GM23338 (cell line): ENCODE results near the gene MAN1A2. TPM values are rescaled to one million over a fixed set of nuclear protein-coding genes. Genes with fewer than 3 reads are reported as not detected.

Experiments used
- ATAC-seq: fragments of 200-7000 bp; cut with Tn5 transposase; 3 replicates; pipeline ENCODE4 v1.9.1; 2020
- DNase-seq: peaks from one replicate; pipeline ENCODE4 v3.0.0-alpha.2; 2015; ENCODE audit warnings: low spot score
- H2AFZ ChIP-seq: fragments of 200-600 bp; sonication (generic); 2 replicates; pipeline ENCODE4 v1.8.0; 2016; ENCODE audit warnings: antibody characterized with exemption, mild to moderate bottlenecking, moderate library complexity
- H3F3A ChIP-seq: fragments of 200-600 bp; sonication (generic); replicated peaks from 2 replicates; pipeline ENCODE4 v1.8.0; 2017; ENCODE audit warnings: antibody characterized with exemption, mixed run types, low read depth
- H3K27ac ChIP-seq: fragments of 200-600 bp; sonication (generic); 2 replicates; pipeline ENCODE4 v1.6.1; 2016; ENCODE audit warnings: low read depth
- H3K27me3 ChIP-seq: fragments of 200-600 bp; sonication (generic); 2 replicates; pipeline ENCODE4 v1.8.0; 2016; ENCODE audit warnings: mild to moderate bottlenecking, mixed run types, moderate library complexity; ENCODE audit not compliant: insufficient read depth
- H3K36me3 ChIP-seq: fragments of 200-600 bp; sonication (generic); 2 replicates; pipeline ENCODE4 v1.8.0; 2016; ENCODE audit warnings: mild to moderate bottlenecking; ENCODE audit not compliant: insufficient read depth
- H3K4me1 ChIP-seq: fragments of 200-600 bp; sonication (generic); 2 replicates; pipeline ENCODE4 v1.8.0; 2016; ENCODE audit warnings: mild to moderate bottlenecking, moderate library complexity; ENCODE audit not compliant: insufficient read depth
- H3K4me2 ChIP-seq: fragments of 200-600 bp; sonication (generic); 2 replicates; pipeline ENCODE4 v1.7.1; 2017; ENCODE audit warnings: mixed run types
- H3K4me3 ChIP-seq: fragments of 200-600 bp; sonication (generic); 2 replicates; pipeline ENCODE4 v1.6.1; 2016; ENCODE audit warnings: mixed run types
- H3K79me2 ChIP-seq: fragments of 200-600 bp; sonication (generic); replicated peaks from 2 replicates; pipeline ENCODE4 v1.8.0; 2017; ENCODE audit warnings: mild to moderate bottlenecking; ENCODE audit not compliant: insufficient read depth
- H3K9me2 ChIP-seq: fragments of 200-600 bp; sonication (generic); 2 replicates; pipeline ENCODE4 v1.8.0; 2017; ENCODE audit not compliant: insufficient read depth
- H4K20me1 ChIP-seq: fragments of 200-600 bp; sonication (generic); replicated peaks from 2 replicates; pipeline ENCODE4 v1.8.0; 2017; ENCODE audit warnings: mild to moderate bottlenecking; ENCODE audit not compliant: insufficient read depth
- H3K27ac Mint-ChIP-seq: 2 replicates; pipeline ENCODE4 v1.8.0; 2020; ENCODE audit warnings: inconsistent platforms, mild to moderate bottlenecking, moderate library complexity, mixed read lengths
- H3K27me3 Mint-ChIP-seq: 3 replicates; pipeline ENCODE4 v1.8.0; 2022; ENCODE audit warnings: low read depth, mild to moderate bottlenecking, moderate library complexity, mixed read lengths, inconsistent platforms; ENCODE audit not compliant: insufficient read depth, poor library complexity
- H3K36me3 Mint-ChIP-seq: 3 replicates; pipeline ENCODE4 v1.8.0; 2021; ENCODE audit warnings: low read depth, mild to moderate bottlenecking, inconsistent platforms, moderate library complexity, mixed read lengths
- H3K4me1 Mint-ChIP-seq: 3 replicates; pipeline ENCODE4 v1.8.0; 2020; ENCODE audit warnings: mild to moderate bottlenecking, inconsistent platforms, mixed read lengths
- H3K4me3 Mint-ChIP-seq: 3 replicates; pipeline ENCODE4 v1.8.0; 2021; ENCODE audit warnings: moderate library complexity, mild to moderate bottlenecking, inconsistent platforms, mixed read lengths
- H3K9me3 Mint-ChIP-seq: 3 replicates; pipeline ENCODE4 v1.8.0; 2020; ENCODE audit warnings: moderate library complexity, mild to moderate bottlenecking, inconsistent platforms, mixed read lengths
- CREB1 ChIP-seq: fragments of 250-450 bp; sonication (Bioruptor Pico); IDR thresholded peaks from 2 replicates; pipeline ENCODE4 v1.5.0; 2020; ENCODE audit warnings: low read depth, mild to moderate bottlenecking, moderate library complexity
- polyA plus RNA-seq: library from polyadenylated mRNA; unstranded; fragments of >200 nt; fragmentation: Nextera tagmentation; extraction: Ambion mirVana; gene quantifications from 2 replicates; pipeline ENCODE4 v1.2.1, GENCODE V29; 2016
- total RNA-seq: library from RNA; depleted of rRNA; stranded (reverse); fragments of >200 nt; shearing (Covaris generic); gene quantifications from 2 replicates; pipeline ENCODE4 v1.2.3, GENCODE V29; 2014; rRNA removed
- TF ChIP-seq, protein P1 (sequence below): fragments of 250-450 bp; sonication (Bioruptor Pico); IDR thresholded peaks from 2 replicates; pipeline ENCODE4 v1.5.0; 2020; ENCODE audit warnings: mild to moderate bottlenecking, moderate library complexity

The MAN1A2 gene
- total and polyA plus RNA-seq, 2 experiments from 2014 or later, result 18.6 to 22.2 TPM

DNA sequence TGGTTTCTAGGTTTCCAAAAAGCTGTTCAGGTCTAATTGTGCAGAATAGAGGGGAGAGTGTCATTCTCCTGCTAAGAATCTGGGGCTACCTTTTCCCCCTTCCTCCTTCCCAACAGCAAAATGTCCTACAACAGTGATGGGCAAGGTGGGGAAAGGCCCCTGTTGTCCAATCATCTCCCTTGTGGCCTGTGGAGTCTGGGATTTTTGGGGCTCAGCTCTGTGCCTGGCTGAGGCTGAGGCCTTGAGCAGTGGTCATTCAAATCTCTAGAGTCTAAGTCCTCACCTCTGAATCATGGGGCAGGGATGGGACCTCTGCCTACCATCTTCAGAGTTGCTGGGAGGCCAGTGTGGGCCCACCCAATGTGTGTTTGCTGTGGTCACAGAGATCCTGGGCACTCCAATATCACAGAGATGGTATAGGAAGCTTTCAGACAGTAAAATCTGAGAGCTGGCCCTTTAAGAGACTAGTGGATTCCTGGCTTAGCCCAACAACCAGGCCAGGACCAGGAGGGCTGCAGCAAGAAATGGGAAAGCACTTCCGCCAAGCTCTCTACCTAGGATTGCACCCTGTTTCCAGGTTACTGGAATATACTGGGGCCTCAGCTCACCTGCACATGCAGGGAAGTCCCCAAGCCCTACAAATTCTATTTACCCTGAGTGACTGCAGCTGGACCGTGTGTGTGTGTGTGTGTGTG, 210.1 kb downstream of the MAN1A2 start (continued):
- no peak for TF ChIP-seq CREB1 (CRISPR knock-in tag)

DNA sequence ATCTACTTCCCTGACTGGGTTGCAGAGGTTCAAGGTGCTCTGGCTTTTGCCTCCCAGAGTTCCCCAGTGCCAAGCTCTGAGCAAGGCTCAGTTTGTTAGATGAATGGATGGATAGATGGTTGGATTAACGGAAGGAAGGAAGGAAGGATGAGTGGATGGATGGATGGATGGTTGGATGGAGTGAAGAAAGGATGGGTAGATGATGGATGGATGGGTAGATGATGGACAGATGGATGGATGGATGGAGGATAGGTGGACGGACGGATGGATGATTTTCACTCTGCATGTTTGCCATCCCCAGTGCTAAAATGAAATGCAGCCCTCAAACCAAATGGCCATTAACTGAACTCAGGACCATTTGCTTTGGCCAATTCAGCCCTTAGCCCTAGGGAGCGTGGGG, 211.2 kb downstream of the MAN1A2 start:
- Histone ChIP-seq H3K4me3 (no peak overlapping the region), H3K4me1 (peaks cover 4% of the 10 kb centered on the region; the same call in 1 of the 2 replicates), H3K36me3 (no peaks in the 10 kb centered on the region), H3K79me2 (no peaks in the 10 kb centered on the region), H2AFZ (no peak overlapping the region), H4K20me1 (no peaks in the 10 kb centered on the region), H3K27me3 (no peaks in the 10 kb centered on the region), H3K27ac (no peak overlapping the region), H3F3A (no peaks in the 10 kb centered on the region), H3K4me2 (no peak overlapping the region), H3K9me2 (no peaks in the 10 kb centered on the region)
- no peaks in the 10 kb centered on the region; the same call in 2 of the 3 replicates for H3K36me3 Mint-ChIP-seq
- peaks cover 7% of the 10 kb centered on the region for H3K27me3 Mint-ChIP-seq
- DNase-seq (no peak), ATAC-seq (no peak)
- H3K4me1 Mint-ChIP-seq, result peaks cover 9% of the 10 kb centered on the region
- H3K4me3 Mint-ChIP-seq, result no peak overlapping the region; the same call in 2 of the 3 replicates
- TF ChIP-seq, protein P1, sequence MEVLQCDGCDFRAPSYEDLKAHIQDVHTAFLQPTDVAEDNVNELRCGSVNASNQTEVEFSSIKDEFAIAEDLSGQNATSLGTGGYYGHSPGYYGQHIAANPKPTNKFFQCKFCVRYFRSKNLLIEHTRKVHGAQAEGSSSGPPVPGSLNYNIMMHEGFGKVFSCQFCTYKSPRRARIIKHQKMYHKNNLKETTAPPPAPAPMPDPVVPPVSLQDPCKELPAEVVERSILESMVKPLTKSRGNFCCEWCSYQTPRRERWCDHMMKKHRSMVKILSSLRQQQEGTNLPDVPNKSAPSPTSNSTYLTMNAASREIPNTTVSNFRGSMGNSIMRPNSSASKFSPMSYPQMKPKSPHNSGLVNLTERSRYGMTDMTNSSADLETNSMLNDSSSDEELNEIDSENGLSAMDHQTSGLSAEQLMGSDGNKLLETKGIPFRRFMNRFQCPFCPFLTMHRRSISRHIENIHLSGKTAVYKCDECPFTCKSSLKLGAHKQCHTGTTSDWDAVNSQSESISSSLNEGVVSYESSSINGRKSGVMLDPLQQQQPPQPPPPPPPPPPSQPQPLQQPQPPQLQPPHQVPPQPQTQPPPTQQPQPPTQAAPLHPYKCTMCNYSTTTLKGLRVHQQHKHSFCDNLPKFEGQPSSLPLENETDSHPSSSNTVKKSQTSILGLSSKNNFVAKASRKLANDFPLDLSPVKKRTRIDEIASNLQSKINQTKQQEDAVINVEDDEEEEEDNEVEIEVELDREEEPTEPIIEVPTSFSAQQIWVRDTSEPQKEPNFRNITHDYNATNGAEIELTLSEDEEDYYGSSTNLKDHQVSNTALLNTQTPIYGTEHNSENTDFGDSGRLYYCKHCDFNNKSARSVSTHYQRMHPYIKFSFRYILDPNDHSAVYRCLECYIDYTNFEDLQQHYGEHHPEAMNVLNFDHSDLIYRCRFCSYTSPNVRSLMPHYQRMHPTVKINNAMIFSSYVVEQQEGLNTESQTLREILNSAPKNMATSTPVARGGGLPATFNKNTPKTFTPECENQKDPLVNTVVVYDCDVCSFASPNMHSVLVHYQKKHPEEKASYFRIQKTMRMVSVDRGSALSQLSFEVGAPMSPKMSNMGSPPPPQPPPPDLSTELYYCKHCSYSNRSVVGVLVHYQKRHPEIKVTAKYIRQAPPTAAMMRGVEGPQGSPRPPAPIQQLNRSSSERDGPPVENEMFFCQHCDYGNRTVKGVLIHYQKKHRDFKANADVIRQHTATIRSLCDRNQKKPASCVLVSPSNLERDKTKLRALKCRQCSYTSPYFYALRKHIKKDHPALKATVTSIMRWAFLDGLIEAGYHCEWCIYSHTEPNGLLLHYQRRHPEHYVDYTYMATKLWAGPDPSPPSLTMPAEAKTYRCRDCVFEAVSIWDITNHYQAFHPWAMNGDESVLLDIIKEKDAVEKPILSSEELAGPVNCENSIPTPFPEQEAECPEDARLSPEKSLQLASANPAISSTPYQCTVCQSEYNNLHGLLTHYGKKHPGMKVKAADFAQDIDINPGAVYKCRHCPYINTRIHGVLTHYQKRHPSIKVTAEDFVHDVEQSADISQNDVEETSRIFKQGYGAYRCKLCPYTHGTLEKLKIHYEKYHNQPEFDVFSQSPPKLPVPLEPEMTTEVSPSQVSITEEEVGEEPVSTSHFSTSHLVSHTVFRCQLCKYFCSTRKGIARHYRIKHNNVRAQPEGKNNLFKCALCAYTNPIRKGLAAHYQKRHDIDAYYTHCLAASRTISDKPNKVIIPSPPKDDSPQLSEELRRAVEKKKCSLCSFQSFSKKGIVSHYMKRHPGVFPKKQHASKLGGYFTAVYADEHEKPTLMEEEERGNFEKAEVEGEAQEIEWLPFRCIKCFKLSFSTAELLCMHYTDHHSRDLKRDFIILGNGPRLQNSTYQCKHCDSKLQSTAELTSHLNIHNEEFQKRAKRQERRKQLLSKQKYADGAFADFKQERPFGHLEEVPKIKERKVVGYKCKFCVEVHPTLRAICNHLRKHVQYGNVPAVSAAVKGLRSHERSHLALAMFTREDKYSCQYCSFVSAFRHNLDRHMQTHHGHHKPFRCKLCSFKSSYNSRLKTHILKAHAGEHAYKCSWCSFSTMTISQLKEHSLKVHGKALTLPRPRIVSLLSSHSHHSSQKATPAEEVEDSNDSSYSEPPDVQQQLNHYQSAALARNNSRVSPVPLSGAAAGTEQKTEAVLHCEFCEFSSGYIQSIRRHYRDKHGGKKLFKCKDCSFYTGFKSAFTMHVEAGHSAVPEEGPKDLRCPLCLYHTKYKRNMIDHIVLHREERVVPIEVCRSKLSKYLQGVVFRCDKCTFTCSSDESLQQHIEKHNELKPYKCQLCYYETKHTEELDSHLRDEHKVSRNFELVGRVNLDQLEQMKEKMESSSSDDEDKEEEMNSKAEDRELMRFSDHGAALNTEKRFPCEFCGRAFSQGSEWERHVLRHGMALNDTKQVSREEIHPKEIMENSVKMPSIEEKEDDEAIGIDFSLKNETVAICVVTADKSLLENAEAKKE (CRISPR knock-in tag), result no peak
- no peaks in the 10 kb centered on the region for H3K9me3 Mint-ChIP-seq
- H3K27ac Mint-ChIP-seq, result no peak overlapping the region

Other genes with a start within 250 kb of the MAN1A2 start
- gene TRIM45, start 245.7 kb upstream of the MAN1A2 start, total RNA-seq, result 11.6 and 15.0 TPM in 2 replicates
- gene TRIM45, start 245.7 kb upstream of the MAN1A2 start, polyA plus RNA-seq, result 7.9 and 8.8 TPM in 2 replicates
- not detected in 2 replicates for gene VTCN1, start 156.5 kb upstream of the MAN1A2 start, total RNA-seq
- not detected in 2 replicates for gene VTCN1, start 156.5 kb upstream of the MAN1A2 start, polyA plus RNA-seq
- gene TENT5C, start 238.6 kb downstream of the MAN1A2 start, total RNA-seq, result 0.80 and 1.2 TPM in 2 replicates
- 0.23 and 0.24 TPM in 2 replicates for gene TENT5C, start 238.6 kb downstream of the MAN1A2 start, polyA plus RNA-seq